Measurements from ENCODE around the gene CXCR3. TPM values are rescaled to one million over a fixed set of nuclear protein-coding genes. Genes with fewer than 3 reads are reported as not detected.
A peak's percentile ranks its signal among the peaks of the same experiment; 100 is the strongest.
"Not testable (repeated sequence)": the region's sequence is repeated elsewhere in the genome, so short reads cannot be mapped to it uniquely, and the experiment has no call there.

Gene CXCR3
- total and polyA plus RNA-seq, 9 donors, result 0.08 to 0.34 (median 0.18) TPM; not detected in 3

DNA sequence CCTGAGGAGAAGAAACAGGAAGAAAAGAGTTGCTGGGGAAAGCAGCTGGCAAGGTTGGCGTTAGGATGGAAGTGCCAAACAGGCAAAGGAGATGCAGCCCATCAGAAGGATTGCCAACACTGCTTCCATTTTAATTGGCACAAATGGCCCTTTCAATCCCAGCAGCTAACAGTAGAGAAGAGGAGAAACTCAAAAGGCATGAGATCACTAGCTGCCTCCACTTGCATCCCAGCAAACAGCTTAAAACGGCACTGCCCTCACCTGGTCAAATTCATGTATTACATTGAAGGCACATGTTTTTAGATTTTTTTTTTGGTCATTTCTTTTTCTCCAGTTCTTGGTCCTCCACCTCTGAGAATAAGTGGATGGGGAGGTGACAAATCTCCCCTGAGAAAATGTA lies 34.1 kb upstream of the CXCR3 start:
- no peak for TF ChIP-seq EP300 (IDR thresholded peaks at IDR 0.05)
- no peak for TF ChIP-seq POLR2A (IDR thresholded peaks at IDR 0.05)
- TF ChIP-seq, protein P1, sequence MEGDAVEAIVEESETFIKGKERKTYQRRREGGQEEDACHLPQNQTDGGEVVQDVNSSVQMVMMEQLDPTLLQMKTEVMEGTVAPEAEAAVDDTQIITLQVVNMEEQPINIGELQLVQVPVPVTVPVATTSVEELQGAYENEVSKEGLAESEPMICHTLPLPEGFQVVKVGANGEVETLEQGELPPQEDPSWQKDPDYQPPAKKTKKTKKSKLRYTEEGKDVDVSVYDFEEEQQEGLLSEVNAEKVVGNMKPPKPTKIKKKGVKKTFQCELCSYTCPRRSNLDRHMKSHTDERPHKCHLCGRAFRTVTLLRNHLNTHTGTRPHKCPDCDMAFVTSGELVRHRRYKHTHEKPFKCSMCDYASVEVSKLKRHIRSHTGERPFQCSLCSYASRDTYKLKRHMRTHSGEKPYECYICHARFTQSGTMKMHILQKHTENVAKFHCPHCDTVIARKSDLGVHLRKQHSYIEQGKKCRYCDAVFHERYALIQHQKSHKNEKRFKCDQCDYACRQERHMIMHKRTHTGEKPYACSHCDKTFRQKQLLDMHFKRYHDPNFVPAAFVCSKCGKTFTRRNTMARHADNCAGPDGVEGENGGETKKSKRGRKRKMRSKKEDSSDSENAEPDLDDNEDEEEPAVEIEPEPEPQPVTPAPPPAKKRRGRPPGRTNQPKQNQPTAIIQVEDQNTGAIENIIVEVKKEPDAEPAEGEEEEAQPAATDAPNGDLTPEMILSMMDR (IDR thresholded peaks at IDR 0.05), result peak in 2 of 3 donors; percentile 20 to 22
- H3K36me3 ChIP-seq, result no peaks in the 10 kb centered on the region
- WGBS, 3 donors, result 32 to 42% (median 39%) methylated on average over 2 of the region's 2 CpGs
- H3K4me1 ChIP-seq (ENCODE audit: insufficient read depth), result no peaks in the 10 kb centered on the region
- peak in 2 of 5 donors; percentile 19 to 52 for DNase-seq
- intact Hi-C loops (cut with DNase I), result no loop called here
- no peak overlapping the region for H3K4me3 ChIP-seq
- H3K27ac ChIP-seq, result no peak overlapping the region
- no peaks in the 10 kb centered on the region for H3K9me3 ChIP-seq
- H3K27me3 ChIP-seq, result no peaks in the 10 kb centered on the region

- no peaks in the 10 kb centered on the region for H3K9me3 ChIP-seq
- WGBS, 3 donors, result 70 to 77% (median 73%) methylated on average over 4 of the region's 4 CpGs
- no peak for DNase-seq
- H3K27ac ChIP-seq, result no peak overlapping the region
- H3K36me3 ChIP-seq, result no peaks in the 10 kb centered on the region
- H3K27me3 ChIP-seq, result no peaks in the 10 kb centered on the region
- TF ChIP-seq POLR2A (IDR thresholded peaks at IDR 0.05) (no peak), EP300 (IDR thresholded peaks at IDR 0.05) (no peak)
- TF ChIP-seq, protein P1 (IDR thresholded peaks at IDR 0.05), result no peak
- intact Hi-C loops (cut with DNase I), result no loop called here
- no peaks in the 10 kb centered on the region for H3K4me1 ChIP-seq (ENCODE audit: insufficient read depth)
- no peak overlapping the region for H3K4me3 ChIP-seq
These were observed 32.1 kb upstream of the CXCR3 start for GRCh38 chrX:71650333-71650969.

- H3K4me3 ChIP-seq; H3K27me3 ChIP-seq; intact Hi-C loops (cut with DNase I); H3K4me1 ChIP-seq (ENCODE audit: insufficient read depth); H3K9me3 ChIP-seq; H3K27ac ChIP-seq; H3K36me3 ChIP-seq; DNase-seq: not testable (repeated sequence)
- WGBS, 3 donors, result 43 to 65% (median 54%) methylated on average over 6 of the region's 6 CpGs
These were observed 26.1 kb upstream of the CXCR3 start for GRCh38 chrX:71644406-71644805.

DNA sequence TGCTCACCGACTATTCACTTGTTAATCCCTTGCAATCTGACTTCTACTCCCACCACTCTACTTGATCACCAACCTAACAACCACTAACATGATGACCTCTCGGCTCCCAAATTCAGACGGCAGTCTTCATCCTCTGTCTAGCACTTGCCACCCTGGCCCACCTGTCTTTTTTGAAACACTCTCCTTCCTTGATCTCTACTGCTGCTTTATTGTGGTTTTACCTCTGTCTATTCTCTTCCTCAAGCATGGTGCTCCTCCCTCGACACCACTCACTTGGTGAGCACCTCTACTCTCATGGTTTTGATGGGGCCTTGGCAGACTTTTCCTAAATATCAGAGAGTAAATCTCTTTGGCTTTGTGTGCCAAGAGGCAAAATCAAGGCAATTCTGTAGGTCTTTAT lies 21.7 kb upstream of the CXCR3 start:
- Histone ChIP-seq H3K4me1 (ENCODE audit: insufficient read depth) (no peaks in the 10 kb centered on the region), H3K4me3 (no peak overlapping the region), H3K27ac (no peak overlapping the region), H3K36me3 (no peaks in the 10 kb centered on the region), H3K9me3 (no peaks in the 10 kb centered on the region), H3K27me3 (no peaks in the 10 kb centered on the region)
- TF ChIP-seq POLR2A (IDR thresholded peaks at IDR 0.05) (no peak), EP300 (IDR thresholded peaks at IDR 0.05) (no peak)
- TF ChIP-seq, protein P1 (IDR thresholded peaks at IDR 0.05), result no peak
- DNase-seq, result no peak
- 79 to 84% (median 82%) methylated on average over 4 of the region's 4 CpGs for WGBS, 3 donors
- intact Hi-C loops (cut with DNase I), result no loop called here

DNA sequence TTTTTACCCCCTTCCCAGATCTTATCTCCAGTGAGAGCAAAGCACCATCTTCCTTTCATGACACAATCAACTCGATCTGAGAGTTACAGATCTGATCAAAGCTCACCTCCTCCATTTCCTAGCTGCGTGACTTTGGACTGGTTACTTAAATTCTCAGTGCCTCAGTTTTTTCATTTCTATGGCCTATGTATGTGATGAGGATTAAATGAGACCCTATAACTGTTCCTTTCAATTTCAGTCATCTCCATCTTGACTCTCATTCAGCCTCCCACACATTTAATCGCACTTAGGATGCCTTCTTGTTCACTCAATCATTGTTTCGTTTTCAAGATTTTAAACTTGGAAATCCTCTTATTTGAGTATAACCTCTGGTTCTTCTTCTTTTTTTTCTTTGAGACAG lies 20.1 kb upstream of the CXCR3 start:
- Histone ChIP-seq H3K9me3 (no peaks in the 10 kb centered on the region), H3K27ac (no peak overlapping the region), H3K4me1 (ENCODE audit: insufficient read depth) (no peaks in the 10 kb centered on the region), H3K27me3 (no peaks in the 10 kb centered on the region), H3K36me3 (no peaks in the 10 kb centered on the region), H3K4me3 (no peak overlapping the region)
- intact Hi-C loops (cut with DNase I), result no loop called here
- WGBS, 3 donors, result 74 to 80% (median 75%) methylated on average over 4 of the region's 4 CpGs
- no peak for DNase-seq
- TF ChIP-seq, protein P1 (IDR thresholded peaks at IDR 0.05), result no peak

Data from ovary (tissue), 9 donors.